ENCODE data around the gene VGF. TPM values are rescaled to one million over a fixed set of nuclear protein-coding genes. Genes with fewer than 3 reads are reported as not detected.
"Not testable (repeated sequence)": the region's sequence is repeated elsewhere in the genome, so short reads cannot be mapped to it uniquely, and the experiment has no call there.

The VGF gene
- total RNA-seq, 2 donors from 2014 or later = not detected

GRCh38 chr7:101121991-101122932, 43.1 kb downstream of the VGF start:
- no peaks in the 10 kb centered on the region for H3K36me3 ChIP-seq
- peak overlapping the region; percentile 82 to 91 for H3K27ac ChIP-seq
- H3K4me3 ChIP-seq = peak overlapping the region; percentile 23 to 41
- no peaks in the 10 kb centered on the region for H3K27me3 ChIP-seq
- no peaks in the 10 kb centered on the region for H3K9me3 ChIP-seq
- H3K4me1 ChIP-seq = peaks cover 0 to 78% of the 10 kb centered on the region in 2 donors
- TF ChIP-seq CTCF (IDR thresholded peaks at IDR 0.05) = no peak
- peak; percentile 91 for DNase-seq (ENCODE audit: low spot score)

- not testable (repeated sequence) for H3K9me3 ChIP-seq; DNase-seq (ENCODE audit: low spot score); H3K36me3 ChIP-seq; H3K27me3 ChIP-seq
- Histone ChIP-seq H3K4me3 (peak overlapping the region in 1 of 2 donors; percentile 41), H3K27ac (peak overlapping the region; percentile 82 to 91), H3K4me1 (peaks cover 0 to 74% of the 10 kb centered on the region in 2 donors)
These were observed 43.8 kb downstream of the VGF start for GRCh38 chr7:101121631-101121990.

GRCh38 chr7:101120315-101120714, 45.1 kb downstream of the VGF start:
- peak overlapping the region in 1 of 2 donors; percentile 32 for H3K27ac ChIP-seq
- H3K36me3 ChIP-seq = no peaks in the 10 kb centered on the region
- no peaks in the 10 kb centered on the region for H3K9me3 ChIP-seq
- peaks cover 0 to 61% of the 10 kb centered on the region in 2 donors for H3K4me1 ChIP-seq
- no peak for DNase-seq (ENCODE audit: low spot score)
- H3K27me3 ChIP-seq = no peaks in the 10 kb centered on the region
- H3K4me3 ChIP-seq = no peak overlapping the region
- no peak for TF ChIP-seq CTCF (IDR thresholded peaks at IDR 0.05)

GRCh38 chr7:101119876-101120275, 45.5 kb downstream of the VGF start:
- H3K4me3 ChIP-seq = no peak overlapping the region
- H3K36me3 ChIP-seq = no peaks in the 10 kb centered on the region
- no peak for DNase-seq (ENCODE audit: low spot score)
- peak overlapping the region in 1 of 2 donors; percentile 32 for H3K27ac ChIP-seq
- no peaks in the 10 kb centered on the region for H3K27me3 ChIP-seq
- H3K4me1 ChIP-seq = peaks cover 0 to 56% of the 10 kb centered on the region in 2 donors
- TF ChIP-seq CTCF (IDR thresholded peaks at IDR 0.05) = no peak
- H3K9me3 ChIP-seq = no peaks in the 10 kb centered on the region

- H3K27me3 ChIP-seq = no peaks in the 10 kb centered on the region
These were observed 46.5 kb downstream of the VGF start for GRCh38 chr7:101118856-101119255.

More at GRCh38 chr7:101118856-101119255, 46.5 kb downstream of the VGF start:
- TF ChIP-seq CTCF (IDR thresholded peaks at IDR 0.05) = no peak
- no peak for DNase-seq (ENCODE audit: low spot score)
- H3K27ac ChIP-seq = no peak overlapping the region
- no peaks in the 10 kb centered on the region for H3K36me3 ChIP-seq
- no peaks in the 10 kb centered on the region for H3K9me3 ChIP-seq
- no peak overlapping the region for H3K4me3 ChIP-seq
- peaks cover 0 to 47% of the 10 kb centered on the region in 2 donors for H3K4me1 ChIP-seq
